HG02884 (cell line): ENCODE measurements around the gene SIK3.
A peak's percentile ranks its signal among the peaks of the same experiment; 100 is the strongest.

ENCODE experiments used
- ATAC-seq: cut with Tn5 transposase; IDR thresholded peaks from one replicate; pipeline ENCODE4 v1.9.1; 2021; ENCODE audit warnings: mild to moderate bottlenecking, moderate library complexity; ENCODE audit not compliant: unreplicated experiment

Gene SIK3

DNA sequence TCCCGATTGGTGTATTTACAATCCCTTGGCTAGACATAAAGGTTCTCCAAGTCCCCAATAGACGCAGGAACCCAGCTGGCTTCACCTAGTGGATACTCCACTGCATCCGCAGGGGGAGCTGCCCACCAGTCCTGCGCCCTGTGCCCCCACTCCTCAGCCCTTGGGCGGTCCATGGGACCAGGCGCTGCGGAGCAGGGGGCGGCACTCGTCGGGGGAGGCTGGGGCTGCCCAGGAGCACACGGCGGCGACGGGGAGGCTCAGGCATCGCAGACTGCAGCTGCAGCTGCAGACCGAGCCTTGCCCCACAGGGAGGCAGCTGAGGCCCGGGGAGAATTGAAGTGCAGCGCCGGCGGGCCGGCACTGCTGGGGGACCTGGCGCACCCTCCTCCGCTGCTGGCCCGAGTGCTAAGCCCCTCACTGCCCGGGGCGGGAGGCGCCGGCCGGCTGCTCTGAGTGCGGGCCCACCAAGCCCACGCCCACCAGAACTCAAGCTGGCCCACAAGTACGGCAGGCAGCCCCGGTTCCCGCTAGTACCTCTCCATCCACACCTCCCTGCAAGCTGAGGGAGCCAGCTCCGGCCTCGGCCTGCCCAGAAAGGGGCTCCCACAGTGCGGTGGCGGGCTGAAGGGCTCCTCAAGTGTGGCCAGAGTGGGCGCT is 12.2 kb upstream of the SIK3 start:
- ATAC-seq: no peak

DNA sequence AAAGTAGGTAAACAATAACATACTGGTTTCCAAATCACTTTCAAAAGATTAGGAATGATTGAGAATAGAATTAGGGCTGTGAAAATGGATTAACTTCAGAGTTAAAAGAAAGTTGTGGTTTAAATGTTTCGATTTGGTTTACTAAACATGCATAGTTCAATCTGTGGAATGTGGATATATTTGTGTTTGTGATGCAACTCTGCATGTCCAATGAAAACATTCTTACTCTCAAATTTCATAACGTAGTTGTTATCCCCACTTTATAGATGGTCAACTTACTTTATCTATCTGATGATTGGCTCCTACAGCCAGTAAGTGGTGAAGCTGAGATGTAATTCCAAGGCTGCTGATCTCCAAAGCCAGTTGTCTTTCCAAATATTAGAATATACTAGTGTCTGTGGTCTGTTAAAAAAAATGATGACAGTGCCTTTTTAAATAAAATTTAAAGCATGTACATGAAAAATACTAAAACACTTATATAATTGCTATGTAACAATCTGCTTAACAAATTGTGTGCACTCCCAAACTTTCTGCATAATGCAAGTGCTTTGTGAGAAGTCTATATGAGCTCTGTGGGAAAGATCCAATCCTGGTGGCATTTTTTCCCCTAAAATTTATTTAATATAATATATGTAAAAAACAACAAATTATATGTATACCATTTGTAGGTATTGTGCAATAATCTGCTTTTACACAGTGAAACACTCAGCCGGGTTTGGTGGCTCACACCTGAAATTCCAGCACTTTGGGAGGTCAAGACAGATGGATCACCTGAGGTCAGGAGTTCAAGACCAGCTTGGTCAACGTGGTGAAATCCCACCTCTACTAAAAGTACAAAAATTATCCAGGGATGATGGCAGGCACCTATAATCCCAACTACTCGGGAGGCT is 9.7 kb upstream of the SIK3 start:
- no peak for ATAC-seq

DNA sequence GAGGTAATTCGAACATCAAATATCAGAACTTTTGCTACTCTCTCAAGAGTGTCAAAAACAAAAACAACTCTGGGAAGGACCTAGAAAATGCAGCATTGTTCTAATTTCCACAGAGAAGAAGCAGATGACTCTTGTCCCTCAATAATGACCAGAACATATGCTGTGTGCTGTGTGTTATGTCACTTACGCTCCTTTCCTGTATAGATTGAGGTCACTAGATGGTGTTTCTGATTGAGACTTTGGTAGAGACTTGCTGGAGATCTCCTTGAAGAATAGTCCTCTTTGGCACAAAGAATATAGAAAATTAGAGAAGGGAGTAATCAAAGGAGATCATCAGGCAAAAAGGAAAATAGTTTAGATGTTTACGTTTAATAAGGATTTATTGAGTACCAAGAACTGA is 2.3 kb upstream of the SIK3 start:
- no peak for ATAC-seq

DNA sequence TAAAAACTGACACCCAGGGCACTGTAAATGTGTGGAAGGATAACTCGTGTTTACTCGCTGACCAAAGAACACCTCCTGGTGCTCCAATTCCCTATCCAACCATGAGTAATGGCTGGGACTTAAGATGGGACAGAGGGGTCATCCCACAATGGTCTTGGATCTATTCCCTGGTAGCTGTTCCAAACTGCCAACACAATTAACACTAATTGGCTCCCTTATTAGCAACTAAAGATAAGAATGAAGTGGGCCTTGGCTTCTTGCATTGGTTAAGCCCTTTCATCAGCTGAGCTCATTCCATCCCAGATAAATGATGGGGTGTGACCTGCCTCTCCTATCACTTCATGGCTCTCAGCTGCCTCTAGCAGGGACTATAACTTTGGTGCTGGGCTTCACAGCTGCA is 1.5 kb upstream of the SIK3 start:
- no peak for ATAC-seq

DNA sequence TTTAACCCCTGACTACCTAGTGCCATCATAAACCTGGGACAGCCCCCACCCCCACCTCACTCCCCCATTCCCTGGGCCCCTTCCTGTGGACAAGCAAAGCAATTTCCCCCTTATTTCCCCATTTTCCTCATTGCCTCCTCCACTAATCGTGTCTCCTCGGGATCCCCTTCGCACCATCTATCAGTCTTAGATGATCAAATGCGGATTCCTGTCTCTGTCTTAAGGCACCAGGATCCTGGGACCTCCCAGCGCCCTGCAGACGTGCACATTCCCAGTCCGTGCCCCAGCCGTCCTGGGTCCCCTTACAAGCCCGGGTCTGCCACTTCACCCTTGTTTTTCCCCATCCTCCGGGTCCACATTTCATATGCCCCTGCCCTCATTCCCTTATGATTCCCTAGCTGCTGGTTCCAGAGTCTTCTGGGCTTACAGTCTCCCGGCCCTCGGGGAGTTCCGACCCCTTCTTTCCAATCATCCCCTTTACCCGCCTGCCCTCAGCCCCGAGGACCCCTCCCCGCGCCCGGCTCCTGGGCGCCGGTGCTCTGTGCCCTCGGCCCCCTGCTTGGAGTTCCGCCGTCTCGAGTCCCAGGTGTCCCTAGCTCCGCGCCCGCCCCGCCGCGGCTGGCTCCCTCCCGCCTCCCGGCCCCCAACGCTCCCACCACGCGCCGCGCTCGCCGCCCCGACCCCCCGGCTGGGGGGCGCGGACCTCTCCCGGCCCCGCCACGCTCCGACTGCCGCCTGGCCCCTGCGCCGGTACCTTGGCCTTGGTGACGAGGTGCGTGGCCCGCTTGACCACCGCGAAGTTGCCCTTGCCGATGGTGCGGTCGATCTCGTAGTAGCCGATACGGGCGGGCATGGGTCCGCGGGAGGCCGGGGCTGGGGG is 599 bp downstream of the SIK3 start:
- peak; percentile 17 for ATAC-seq

DNA sequence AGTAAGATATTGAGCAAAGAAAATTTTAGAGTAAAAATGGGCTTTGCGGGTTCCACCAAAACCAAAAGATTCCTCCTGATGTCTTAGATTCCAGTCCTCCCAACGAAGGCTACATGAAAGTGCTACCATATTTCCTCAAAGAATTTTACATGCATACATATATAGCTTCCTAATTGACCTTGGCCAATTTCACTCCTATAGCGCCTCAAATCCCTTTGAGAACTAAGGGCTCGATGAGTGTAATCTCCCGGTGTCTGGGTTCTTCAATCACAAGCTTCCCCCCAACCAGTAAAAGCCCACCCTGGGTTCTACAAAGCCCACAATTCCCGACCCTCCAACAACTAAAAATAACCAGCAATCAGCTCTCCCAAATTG is 1.2 kb downstream of the SIK3 start:
- no peak for ATAC-seq

DNA sequence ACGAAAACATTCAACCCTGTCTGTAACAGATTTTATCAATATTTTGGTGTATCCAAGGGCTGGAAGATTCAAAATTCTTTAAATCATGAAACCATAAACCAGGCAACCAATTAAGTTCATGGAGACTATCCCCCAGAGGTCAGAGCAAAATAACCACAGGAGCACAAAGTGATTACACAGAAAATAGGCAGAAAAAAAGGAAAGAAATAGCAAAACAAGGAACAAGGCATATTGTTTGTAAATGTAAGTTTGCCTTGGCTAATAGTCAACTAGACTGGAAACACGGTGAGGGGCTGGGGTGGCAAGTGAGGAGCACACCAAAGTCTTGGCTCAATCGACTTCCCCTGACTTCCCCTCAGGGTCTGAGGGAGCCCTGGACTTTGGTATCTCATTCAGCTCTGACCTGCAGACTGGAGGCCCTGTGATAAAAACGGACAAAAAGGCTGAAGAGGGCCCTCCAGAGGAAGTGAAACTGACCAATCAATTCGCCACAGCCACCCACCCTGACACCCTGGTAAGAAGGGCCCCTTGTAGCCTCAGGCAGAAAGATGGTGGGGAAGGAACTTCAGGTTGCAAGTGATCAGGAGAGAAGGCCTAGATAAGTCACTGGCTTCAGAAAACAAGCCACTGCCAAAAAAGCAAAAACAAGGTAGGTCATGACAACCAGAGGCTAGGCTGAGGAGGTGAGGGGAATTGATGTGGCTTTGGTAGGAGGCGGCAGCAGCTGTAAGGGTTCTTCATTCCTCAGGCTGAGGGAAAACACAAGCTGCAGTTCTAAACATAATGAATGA is 1.8 kb downstream of the SIK3 start:
- ATAC-seq: peak; percentile 33

DNA sequence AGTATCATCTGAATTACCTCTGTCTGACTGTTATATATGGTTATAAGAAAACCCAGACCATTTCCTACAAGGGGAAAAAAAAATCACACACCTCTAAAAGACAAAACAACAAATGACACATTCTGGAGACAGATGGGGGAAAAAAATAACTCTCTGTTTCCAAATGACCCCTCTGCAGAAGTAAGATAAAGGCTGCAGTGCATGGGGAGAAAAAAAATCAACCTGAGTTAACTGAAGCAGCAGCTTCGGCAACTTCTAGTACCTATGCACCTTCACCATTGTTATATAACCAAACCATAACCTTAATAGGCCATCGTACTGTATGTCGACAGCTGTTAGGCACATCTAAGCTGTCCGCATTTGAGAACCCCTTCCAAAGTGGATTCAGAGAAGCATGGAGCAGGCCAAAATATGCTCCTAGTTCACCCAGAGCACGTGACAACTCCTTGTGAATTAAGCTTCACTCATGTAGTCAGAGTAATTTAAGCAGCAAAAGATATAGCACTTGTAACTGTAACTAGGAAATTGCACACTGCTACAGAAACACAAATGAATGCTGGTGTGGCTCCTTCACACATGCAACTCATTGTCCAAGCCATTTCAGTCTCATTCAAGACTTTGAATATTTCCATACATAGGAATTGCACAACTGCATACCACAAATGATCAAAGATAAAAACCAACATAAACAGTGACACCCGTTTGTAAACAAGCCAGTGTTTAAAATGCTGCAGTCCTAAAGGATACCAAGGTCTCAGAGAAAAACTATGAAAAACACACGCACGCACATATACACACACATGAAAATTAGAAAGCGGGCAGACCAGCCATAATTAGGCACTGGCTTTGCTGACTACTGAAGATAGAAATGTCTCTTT is 2.7 kb downstream of the SIK3 start:
- no peak for ATAC-seq

DNA sequence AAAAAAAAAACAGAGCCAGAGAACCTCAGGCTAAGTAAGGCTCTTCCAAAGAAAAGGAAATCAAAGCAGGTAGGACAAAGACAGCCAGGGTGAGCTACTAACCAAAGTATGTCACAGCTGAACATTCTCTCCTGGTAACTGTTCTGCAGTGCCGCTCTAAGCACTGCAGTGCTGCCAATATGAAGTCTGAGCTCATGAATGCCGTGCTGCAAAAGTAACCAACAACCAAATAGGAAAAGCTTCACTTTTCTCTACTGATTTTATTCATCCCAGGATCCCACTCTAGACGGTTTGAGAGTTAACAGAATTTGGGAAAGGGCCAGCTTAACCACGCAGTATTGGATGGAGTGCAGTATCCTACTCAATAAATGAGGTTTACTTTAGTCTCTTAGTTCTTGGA is 3.5 kb downstream of the SIK3 start:
- ATAC-seq: no peak

DNA sequence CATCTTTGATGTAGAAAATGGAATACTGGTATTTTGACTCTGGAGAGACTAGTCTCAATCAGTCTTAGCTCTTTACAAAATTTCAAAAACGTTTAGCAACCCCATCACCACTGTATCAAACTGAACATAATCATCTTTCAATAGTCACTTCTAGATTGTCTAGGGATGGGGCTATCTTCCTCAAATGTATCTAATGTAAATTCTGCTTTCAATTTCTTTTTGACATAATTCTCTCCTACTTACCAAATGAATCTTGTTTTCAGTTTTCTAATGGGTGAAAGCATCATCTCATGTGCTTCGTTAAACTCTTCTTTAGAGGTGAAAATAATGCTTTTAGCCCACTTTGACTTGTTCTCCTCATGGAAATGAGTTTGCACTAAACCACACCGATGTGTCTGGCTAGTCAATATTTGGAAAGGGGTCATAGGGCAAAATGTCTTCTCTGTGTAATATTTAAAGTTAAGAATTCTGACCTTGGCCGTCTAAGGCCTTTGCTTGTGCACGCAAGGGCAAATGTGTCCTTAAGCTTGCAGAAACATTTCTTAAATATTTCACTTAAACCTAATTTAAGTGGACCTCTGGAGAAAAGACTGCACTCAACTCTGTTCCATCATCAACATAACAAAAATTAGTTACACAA is 5.2 kb downstream of the SIK3 start:
- no peak for ATAC-seq

DNA sequence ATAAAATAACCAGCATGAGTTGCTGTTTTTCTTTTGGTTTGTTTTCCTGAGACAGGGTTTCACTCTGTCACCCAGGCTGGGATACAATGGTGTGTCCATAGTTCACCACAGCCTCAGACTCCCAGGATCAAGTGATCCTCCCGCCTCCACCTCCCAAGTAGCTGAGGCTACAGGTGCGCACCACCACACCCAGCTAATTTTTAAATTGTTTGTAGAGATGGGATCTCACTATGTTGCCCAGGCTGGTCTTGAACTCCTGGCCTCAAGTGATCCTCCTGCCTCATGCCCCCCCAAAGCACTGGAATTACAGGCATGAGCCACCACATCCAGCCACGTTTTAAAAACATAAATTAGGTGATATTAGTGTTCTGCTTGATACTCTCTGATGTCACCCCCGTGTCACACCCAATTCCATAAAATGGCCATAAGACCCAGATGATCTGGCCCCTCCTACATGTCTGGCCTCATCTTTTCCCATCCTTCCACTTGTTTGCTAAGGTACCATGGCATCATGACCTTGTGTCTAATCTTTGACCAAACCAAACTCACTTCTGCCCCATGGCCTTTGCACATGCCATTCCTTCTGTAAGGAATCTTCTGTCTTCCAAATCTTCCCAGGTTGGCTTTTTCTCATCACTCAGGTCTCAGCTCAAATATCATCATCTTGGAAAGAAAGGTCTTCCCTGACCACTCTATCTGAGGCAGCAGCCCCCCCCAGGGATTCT is 6.3 kb downstream of the SIK3 start:
- no peak for ATAC-seq

DNA sequence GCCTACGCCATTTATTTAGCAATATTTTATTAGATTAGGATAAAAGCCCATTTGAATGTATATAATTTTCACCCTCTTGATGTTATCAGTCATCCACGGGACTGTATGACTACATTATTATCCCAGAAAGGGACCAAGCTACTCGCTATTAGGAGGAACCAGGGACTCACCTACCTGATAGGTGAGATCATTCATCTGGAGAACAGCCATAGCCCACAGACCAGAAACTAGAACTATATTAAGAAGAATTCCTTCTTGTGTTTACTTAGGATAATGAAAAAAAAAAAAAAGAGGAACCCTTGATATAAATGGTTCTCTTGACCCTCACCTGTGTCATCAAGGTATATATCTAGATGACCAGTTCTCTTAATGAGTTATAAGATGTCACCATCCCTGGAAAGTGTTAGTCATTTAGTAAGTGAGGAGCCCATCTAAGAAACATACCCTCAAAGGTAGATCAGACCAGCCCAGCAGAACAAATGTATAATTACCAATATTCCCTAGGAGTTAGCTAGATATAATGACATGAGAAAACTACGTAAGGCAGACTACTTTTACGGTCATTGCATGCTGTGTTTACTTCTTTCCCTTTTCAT is 8.0 kb downstream of the SIK3 start:
- ATAC-seq: no peak

DNA sequence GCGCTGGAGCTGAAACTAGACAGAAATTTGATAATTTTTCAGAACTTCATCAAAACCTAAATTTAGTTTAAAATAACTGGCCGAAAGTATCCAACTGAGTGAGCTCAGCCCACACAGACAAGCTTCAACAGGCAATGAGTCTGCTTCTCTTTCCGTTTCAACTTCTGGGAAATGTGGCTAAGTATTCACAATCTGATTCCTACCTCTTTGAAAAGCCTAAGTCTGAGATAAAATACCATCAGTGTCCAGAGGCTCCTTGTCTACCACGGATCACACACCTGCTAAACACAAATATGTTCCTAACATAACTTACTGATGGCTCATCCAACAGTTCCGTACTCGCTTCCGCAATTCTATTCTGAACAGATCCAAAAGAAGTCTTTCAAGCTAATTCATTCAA is 8.5 kb downstream of the SIK3 start:
- ATAC-seq: no peak

DNA sequence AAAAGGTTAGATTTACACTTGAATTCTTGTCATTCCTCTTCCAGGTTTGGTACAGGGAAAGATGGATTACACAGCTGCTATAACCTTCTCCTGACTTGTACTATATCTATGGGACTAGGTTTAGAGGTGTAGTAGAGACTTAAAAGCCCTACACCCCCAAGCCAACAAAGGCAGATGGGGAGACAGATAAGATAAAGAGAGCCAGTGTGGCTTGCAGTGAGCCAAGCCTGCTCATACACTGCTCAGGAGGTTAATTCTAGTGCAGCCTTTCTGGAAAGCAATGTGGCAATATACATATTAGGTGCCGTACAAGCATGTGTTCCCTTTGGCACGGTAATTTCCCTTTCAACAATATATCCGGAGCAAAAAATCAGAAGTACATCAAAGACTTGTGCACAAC is 10.8 kb downstream of the SIK3 start:
- no peak for ATAC-seq

DNA sequence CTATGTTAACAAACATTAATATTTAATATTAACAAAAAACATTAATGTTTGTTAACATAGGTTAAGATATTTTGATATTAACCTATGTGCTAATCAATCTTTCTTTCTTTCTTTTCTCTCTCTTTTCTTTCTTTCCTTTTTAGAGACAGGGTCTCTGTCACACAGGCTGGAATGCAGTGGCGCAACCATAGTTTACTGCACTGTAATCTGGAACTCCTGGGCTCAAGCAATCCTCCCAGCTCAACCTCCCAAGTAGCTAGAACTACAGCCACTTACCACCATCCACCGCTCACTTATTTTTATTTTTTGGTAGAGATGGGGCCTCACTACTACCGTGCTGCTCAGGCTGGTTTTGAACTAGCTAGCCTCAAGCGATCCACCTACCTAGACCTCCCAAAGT is 13.2 kb downstream of the SIK3 start:
- no peak for ATAC-seq

DNA sequence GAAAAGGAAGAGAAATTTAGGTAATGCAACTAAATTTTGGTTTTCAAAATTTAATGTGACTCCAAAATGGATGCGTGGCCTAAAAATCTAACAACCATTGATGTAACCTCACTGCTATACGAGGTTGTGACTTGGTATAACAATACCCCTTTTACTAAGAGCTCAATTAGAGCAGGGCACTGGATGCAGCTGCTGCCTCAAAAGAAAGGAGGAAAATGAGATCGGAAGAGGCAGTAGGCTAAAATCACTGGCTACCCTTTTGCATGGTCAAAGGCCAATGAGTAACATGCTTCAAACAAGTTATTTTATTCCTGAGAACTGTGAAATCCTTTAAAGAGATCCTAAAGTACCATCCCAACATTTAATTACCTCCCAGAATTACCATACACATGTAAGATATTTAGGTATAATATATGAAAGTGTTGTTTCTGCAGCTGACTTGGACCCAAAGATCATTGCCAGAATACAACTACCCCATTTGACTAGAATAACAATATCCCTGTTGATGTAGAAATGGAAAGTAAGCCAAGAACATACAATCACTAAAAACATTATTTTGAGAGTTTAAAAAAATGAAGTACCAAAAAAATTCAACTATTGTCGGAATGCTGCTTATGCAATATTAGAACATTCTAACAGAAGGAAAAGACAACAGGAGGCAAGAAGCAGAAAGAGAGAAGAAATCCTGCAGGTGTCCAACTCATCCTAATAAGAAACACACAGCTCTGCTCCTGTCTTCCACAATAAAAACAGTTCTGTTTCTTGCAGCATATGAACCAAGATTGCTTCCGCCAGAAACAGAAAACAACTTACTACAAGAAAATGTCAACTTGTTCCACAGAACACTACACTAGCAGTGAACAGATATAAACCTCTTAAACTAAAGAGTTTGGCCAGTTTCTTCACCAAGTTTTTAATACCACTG is 15.0 kb downstream of the SIK3 start:
- no peak for ATAC-seq

DNA sequence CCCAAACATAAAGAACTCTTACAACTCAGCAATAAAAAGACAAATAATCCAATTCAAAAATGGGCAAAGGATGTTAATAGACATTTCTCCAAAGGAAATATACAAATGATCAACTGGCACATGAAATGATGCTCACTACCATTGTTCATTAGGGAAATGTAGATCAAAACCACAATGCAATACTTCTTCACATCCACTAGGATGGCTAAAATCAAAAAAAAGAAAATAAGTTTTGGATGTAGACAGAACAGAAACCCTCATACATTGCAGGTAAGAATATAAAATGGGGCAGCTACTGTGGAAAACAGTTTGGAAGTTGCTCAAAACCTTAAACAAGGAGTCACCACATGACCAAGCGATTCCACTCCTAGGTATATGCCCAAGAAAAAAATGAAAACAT is 16.3 kb downstream of the SIK3 start:
- ATAC-seq: no peak
